Daoy (cell line): ENCODE measurements around the gene GSC. TPM values are rescaled to one million over a fixed set of nuclear protein-coding genes. Genes with fewer than 3 reads are reported as not detected.
A peak's percentile ranks its signal among the peaks of the same experiment; 100 is the strongest.
"Not testable (repeated sequence)": the region's sequence is repeated elsewhere in the genome, so short reads cannot be mapped to it uniquely, and the experiment has no call there.

Source experiments
- DNase-seq: peaks from one replicate; pipeline ENCODE4 v3.0.0-alpha.2; 2015; ENCODE audit warnings: low read depth
- total RNA-seq: library from RNA; depleted of rRNA; stranded (reverse); fragments of >200 nt; shearing (Covaris generic); gene quantifications from 2 replicates; pipeline ENCODE4 v1.2.3, GENCODE V29; 2014; rRNA removed

Gene GSC
- total RNA-seq, 1 experiment from 2014 or later: 11.0 TPM

GRCh38 chr14:94746131-94746530 lies 23.8 kb downstream of the GSC start:
- no peak for DNase-seq

GRCh38 chr14:94738751-94739150 lies 31.2 kb downstream of the GSC start:
- DNase-seq: peak; percentile 62

GRCh38 chr14:94738097-94738496 lies 31.8 kb downstream of the GSC start:
- DNase-seq: no peak

DNA sequence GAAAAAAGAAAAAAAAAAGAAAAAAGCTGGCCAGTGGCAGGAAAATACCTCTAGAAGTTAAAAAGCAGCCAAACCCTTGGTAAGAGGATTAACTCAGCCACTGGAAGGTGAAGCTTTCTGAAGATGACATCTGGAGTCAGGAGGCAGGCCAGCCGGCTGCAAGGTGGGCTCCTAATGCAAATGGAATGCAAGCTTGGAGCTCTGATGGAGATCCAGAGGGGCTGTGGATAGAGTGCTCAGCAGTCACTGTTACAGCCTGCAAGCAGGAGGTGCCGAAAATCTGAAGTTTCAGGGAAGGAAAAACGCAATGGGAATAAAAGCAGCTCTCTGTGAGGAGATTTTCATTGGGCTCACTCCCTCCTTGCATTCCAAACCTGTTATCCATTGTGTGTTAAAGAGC lies 41.0 kb downstream of the GSC start:
- DNase-seq: no peak

- DNase-seq: not testable (repeated sequence)
These were observed 41.5 kb downstream of the GSC start for GRCh38 chr14:94728440-94728839.

DNA sequence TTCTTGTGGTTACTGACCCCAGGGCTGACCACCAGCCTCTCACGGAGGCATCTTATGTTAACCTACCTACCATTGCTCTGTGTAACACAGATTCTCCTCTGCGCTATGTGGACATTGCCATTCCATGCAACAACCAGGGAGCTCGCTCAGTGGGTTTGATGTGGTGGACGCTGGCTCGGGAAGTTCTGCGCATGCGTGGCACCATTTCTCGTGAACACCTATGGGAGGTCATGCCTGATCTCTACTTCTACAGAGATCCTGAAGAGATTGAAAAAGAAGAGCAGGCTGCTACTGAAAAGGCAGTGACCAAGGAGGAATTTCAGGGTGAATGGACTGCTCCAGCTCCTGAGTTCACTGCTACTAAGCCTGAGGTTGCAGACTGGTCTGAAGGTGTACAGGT lies 43.3 kb downstream of the GSC start:
- DNase-seq: not testable (repeated sequence)

GRCh38 chr14:94724993-94725392 lies 44.9 kb downstream of the GSC start:
- no peak for DNase-seq

GRCh38 chr14:94722397-94722796 lies 47.5 kb downstream of the GSC start:
- no peak for DNase-seq

Other genes with a start within 250 kb of the GSC start
- gene SERPINA4, start 208.7 kb downstream of the GSC start, total RNA-seq: not detected in 2 replicates
- gene SERPINA5, start 188.7 kb downstream of the GSC start, total RNA-seq: 0.17 and 0.33 TPM in 2 replicates
- gene SERPINA3, start 157.7 kb downstream of the GSC start, total RNA-seq: 1.3 TPM in 1 of 2 replicates, not detected in the other